Measurements from ENCODE around the gene HDAC10.

DNA sequence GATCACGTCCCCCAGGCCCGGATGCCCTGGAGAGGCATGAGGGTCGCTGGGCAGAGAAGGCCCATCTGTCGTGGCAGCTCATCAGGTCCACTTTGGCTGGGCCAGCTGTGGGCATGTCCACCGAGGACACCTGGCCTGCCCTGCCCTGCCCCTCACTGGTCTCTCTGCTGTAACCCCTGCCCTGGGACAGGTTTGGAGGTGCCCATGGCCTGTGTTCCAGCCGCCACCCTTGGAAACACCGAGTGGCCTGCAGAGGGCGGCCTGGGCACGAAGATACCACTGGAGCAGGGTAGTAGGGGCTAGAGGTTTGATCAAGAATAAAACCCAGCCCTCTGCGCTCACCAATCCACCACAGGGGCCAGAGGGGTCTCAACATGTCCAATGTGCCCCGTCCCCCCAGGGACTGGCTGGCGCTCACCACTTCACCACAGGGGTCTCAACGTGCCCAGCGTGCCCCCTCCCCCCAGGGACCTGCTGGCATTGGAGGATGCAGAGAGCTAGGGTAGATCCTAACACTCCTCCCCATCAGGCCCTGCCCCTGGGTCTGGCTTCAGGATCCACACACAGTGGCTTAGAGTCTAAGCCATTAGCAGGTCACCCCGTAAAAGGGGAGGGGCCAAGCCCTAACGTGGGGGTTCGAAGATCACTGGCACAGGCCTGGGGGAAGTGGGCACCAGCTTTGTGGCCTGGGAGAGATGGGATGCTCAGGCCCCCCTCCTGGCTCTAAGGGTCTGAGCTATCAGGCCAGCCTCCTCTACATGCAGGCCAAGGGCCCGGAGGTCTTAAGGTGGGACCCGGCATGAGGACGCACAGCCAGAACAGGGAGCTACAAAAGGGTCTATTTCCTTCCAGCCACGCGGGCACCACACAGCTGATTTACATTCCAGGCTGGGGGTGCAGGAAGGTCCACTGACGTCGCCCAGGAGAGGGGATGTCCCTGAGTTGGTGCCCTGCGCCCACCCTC is 1.3 kb upstream of the HDAC10 start:
- TF ChIP-seq, protein P1, sequence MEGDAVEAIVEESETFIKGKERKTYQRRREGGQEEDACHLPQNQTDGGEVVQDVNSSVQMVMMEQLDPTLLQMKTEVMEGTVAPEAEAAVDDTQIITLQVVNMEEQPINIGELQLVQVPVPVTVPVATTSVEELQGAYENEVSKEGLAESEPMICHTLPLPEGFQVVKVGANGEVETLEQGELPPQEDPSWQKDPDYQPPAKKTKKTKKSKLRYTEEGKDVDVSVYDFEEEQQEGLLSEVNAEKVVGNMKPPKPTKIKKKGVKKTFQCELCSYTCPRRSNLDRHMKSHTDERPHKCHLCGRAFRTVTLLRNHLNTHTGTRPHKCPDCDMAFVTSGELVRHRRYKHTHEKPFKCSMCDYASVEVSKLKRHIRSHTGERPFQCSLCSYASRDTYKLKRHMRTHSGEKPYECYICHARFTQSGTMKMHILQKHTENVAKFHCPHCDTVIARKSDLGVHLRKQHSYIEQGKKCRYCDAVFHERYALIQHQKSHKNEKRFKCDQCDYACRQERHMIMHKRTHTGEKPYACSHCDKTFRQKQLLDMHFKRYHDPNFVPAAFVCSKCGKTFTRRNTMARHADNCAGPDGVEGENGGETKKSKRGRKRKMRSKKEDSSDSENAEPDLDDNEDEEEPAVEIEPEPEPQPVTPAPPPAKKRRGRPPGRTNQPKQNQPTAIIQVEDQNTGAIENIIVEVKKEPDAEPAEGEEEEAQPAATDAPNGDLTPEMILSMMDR (IDR thresholded peaks at IDR 0.05; ENCODE audit: low read depth, low read length) = peak; percentile 64
- TF ChIP-seq POLR2A (IDR thresholded peaks at IDR 0.05; ENCODE audit: extremely low read depth, insufficient read length) = no peak
- TF ChIP-seq, protein P2, sequence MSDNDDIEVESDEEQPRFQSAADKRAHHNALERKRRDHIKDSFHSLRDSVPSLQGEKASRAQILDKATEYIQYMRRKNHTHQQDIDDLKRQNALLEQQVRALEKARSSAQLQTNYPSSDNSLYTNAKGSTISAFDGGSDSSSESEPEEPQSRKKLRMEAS (IDR thresholded peaks at IDR 0.05; ENCODE audit: low read depth, low read length) = no peak
- no peak for TF ChIP-seq MYC (IDR thresholded peaks at IDR 0.05; ENCODE audit: low read depth, low read length)
